Heart left ventricle (tissue), 16 donors: ENCODE measurements around the gene INHA. TPM values are rescaled to one million over a fixed set of nuclear protein-coding genes. Genes with fewer than 3 reads are reported as not detected.
A peak's percentile ranks its signal among the peaks of the same experiment; 100 is the strongest.

Experiments used
- ATAC-seq, 4 donors: fragments of 200-7000 bp; cut with Tn5 transposase; one replicate each; pipeline ENCODE4 v1.9.1; 2020 to 2022; ENCODE audit warnings: moderate library complexity in 4 of 4, mild to moderate bottlenecking in 3 of 4, moderate number of reproducible peaks in 1 of 4
- DNase-seq, 5 donors: peaks; one replicate each; pipeline ENCODE4 v3.0.0-alpha.2; 2020
- H3K27ac ChIP-seq, 12 donors: fragments of 200-600 bp; sonication (generic) in 4 of 12; one replicate each; pipeline versions ENCODE4 v1.5.0 to v1.8.0; 2016 to 2022; ENCODE audit warnings: mild to moderate bottlenecking in 2 of 12
- H3K27me3 ChIP-seq, 9 donors: fragments of 200-600 bp; sonication (generic) in 2 of 9; one replicate each; pipeline versions ENCODE4 v1.5.1 to v1.8.0; 2016 to 2022; ENCODE audit warnings: mild to moderate bottlenecking in 3 of 9
- H3K36me3 ChIP-seq, 9 donors: fragments of 200-600 bp; sonication (generic) in 2 of 9; one replicate each; pipeline versions ENCODE4 v1.5.0 to v1.8.0; 2018 to 2022; ENCODE audit warnings: mild to moderate bottlenecking in 2 of 9
- H3K4me1 ChIP-seq, 12 donors: fragments of 200-600 bp; sonication (generic) in 4 of 12; one replicate each; pipeline versions ENCODE4 v1.5.0 to v1.8.0; 2016 to 2022; ENCODE audit warnings: mild to moderate bottlenecking in 3 of 12
- H3K4me3 ChIP-seq, 12 donors: fragments of 200-600 bp; sonication (generic) in 4 of 12; one replicate each; pipeline versions ENCODE4 v1.5.0 to v1.8.0; 2017 to 2022; ENCODE audit warnings: mild to moderate bottlenecking in 9 of 12, moderate library complexity in 4 of 12
- H3K9me3 ChIP-seq, 12 donors: fragments of 200-600 bp; sonication (generic) in 4 of 12; one replicate each; pipeline versions ENCODE4 v1.5.0 to v1.8.0; 2016 to 2022; ENCODE audit warnings: mild to moderate bottlenecking in 1 of 12
- CTCF ChIP-seq, 12 donors: fragments of 200-600 bp; sonication (generic) in 4 of 12; IDR thresholded peaks; one replicate each; pipeline versions ENCODE4 v1.5.0 to v1.8.0; 2018 to 2022; ENCODE audit warnings: antibody characterized with exemption in 12 of 12, mild to moderate bottlenecking in 5 of 12
- POLR2A ChIP-seq, 2 donors: fragments of 450-650 bp; IDR thresholded peaks; one replicate each; pipeline ENCODE4 v1.6.1; 2017; ENCODE audit warnings: antibody characterized with exemption in 2 of 2, mild to moderate bottlenecking in 2 of 2, moderate library complexity in 2 of 2
- WGBS, 4 donors: extraction: QIAGEN DNeasy Blood & Tissue Kit in 2 of 4; methylation state at CpG; one replicate each; pipeline versions ENCODE4 v1.1.5 to v1.1.7; 2013 to 2018; 5-methylcytosine and 5-hydroxymethylcytosine counted together
- intact Hi-C, 10 donors: fragments of 100-400 bp; cut with DNase I; formaldehyde crosslinking; loops; one replicate each; pipeline versions ENCODE4 v1.11.1 to v1.14.2; 2022
- polyA plus RNA-seq, 2 donors: library from polyadenylated mRNA; stranded (reverse); fragments of 200-250 nt; gene quantifications; one replicate each; pipeline ENCODE4 v1.2.3, GENCODE V29; 2013
- total RNA-seq, 9 donors: library from RNA; depleted of rRNA in 2 of 9; stranded (reverse); fragments of >200 nt in 2 of 9; fragmentation: NEBNext Ultra II Directional in 3 of 9; extraction: Animal tissue kit (Norgen Biotek cat#: 25700) in 3 of 9; gene quantifications; one replicate each; pipeline versions ENCODE4 v1.1.0 to v1.2.4, GENCODE V29; 2016 to 2023
- donor health status: ischemic (EF 13 %, LVEDD 7.1; RV severe dilation, severe dysfunction).
- donor health status: healthy with polysubstance abuse.
- donor health status: DM: no; HTN: yes; CAD: no.
- donor health status: DM: no; HTN: no; CAD: no.
- donor health status: ischemic (EF 25% LVEDD 6.9; RV normal size, moderate dysfunction).
- donor health status: ischemic (EF 25% LVEDD 5.7; RV mildly dilated, moderate dysfunction).
- donor health status: healthy.
- donor health status: DM: yes; HTN: yes; CAD: no.
- donor health status: ischemic (EF 35%, LVEDD 5.7; RV mildly dilated, moderate dysfunction).
- donor health status: nonischemic (EF 11% LVEDD 7.7; RV severe dilation, severe dysfunction).
- donor health status: DM: yes; HTN: yes; CAD: no.
- donor health status: PGD.
- donor health status: ischemic (EF 29% LVEDD 5.4; RV normal size, mild dysfunction).
- donor health status: nonischemic (EF 23%, LVEDD 6.1; RV moderate dilation, normal function).

The INHA gene
- total and polyA plus RNA-seq, 11 donors = 0.52 to 14.2 (median 1.9) TPM

GRCh38 chr2:219525533-219526232, 46.4 kb upstream of the INHA start:
- DNase-seq (no peak), ATAC-seq (no peak)
- Histone ChIP-seq H3K4me3 (no peak overlapping the region), H3K9me3 (no peaks in the 10 kb centered on the region), H3K4me1 (peaks cover 0 to 54% (median 28%) of the 10 kb centered on the region in 12 donors), H3K27ac (peak overlapping the region in 2 of 12 donors; percentile 12 to 53), H3K27me3 (peaks cover 8 to 85% (median 31%) of the 10 kb centered on the region in 9 donors), H3K36me3 (no peaks in the 10 kb centered on the region)
- intact Hi-C loops = loop anchor here in 7 of 10 donors (2.0 to 5.0 kb wide), 4 partner anchors 33 to 121 kb away; no protein-coding TSS in a partner anchor
- TF ChIP-seq CTCF (IDR thresholded peaks at IDR 0.05) (no peak), POLR2A (IDR thresholded peaks at IDR 0.05) (no peak)
- WGBS, 4 donors = 29 to 34% (median 30%) methylated on average over 9 of the region's 9 CpGs

- intact Hi-C loops = loop anchor here in 7 of 10 donors (5.0 kb wide), 3 partner anchors 34 to 69 kb away; no protein-coding TSS in a partner anchor
- H3K27me3 ChIP-seq = peaks cover 8 to 84% (median 31%) of the 10 kb centered on the region in 9 donors
- no peak for TF ChIP-seq CTCF (IDR thresholded peaks at IDR 0.05)
- no peak for TF ChIP-seq POLR2A (IDR thresholded peaks at IDR 0.05)
- no peak overlapping the region for H3K4me3 ChIP-seq
- peak overlapping the region in 2 of 12 donors; percentile 12 to 53 for H3K27ac ChIP-seq
- H3K4me1 ChIP-seq = peaks cover 0 to 48% (median 26%) of the 10 kb centered on the region in 12 donors
- 33 to 36% (median 34%) methylated on average over 10 to 11 of the region's 11 CpGs for WGBS, 4 donors
- no peaks in the 10 kb centered on the region for H3K9me3 ChIP-seq
- H3K36me3 ChIP-seq = no peaks in the 10 kb centered on the region
- DNase-seq (no peak), ATAC-seq (peak in 2 of 4 donors; percentile 2)
Measured at GRCh38 chr2:219526320-219527075, 45.6 kb upstream of the INHA start.

- Histone ChIP-seq H3K27ac (peak overlapping the region in 1 of 12 donors; percentile 53), H3K4me1 (peaks cover 0 to 42% (median 22%) of the 10 kb centered on the region in 12 donors), H3K4me3 (no peak overlapping the region), H3K9me3 (no peaks in the 10 kb centered on the region), H3K36me3 (no peaks in the 10 kb centered on the region), H3K27me3 (peaks cover 6 to 78% (median 31%) of the 10 kb centered on the region in 9 donors)
- intact Hi-C loops = loop anchor here in 7 of 10 donors (5.0 kb wide), 3 partner anchors 35 to 70 kb away; no protein-coding TSS in a partner anchor
- peak; percentile 51 to 69 (median 61) for ATAC-seq
- peak in 1 of 5 donors; percentile 54 for DNase-seq
- no peak for TF ChIP-seq CTCF (IDR thresholded peaks at IDR 0.05)
- TF ChIP-seq POLR2A (IDR thresholded peaks at IDR 0.05) = no peak
- 30 to 47% (median 38%) methylated on average over 6 of the region's 6 CpGs for WGBS, 4 donors
Measured at GRCh38 chr2:219527076-219527394, 45.1 kb upstream of the INHA start.

GRCh38 chr2:219527472-219527871, 44.6 kb upstream of the INHA start:
- intact Hi-C loops = loop anchor here in 7 of 10 donors (5.0 kb wide), 3 partner anchors 35 to 70 kb away; no protein-coding TSS in a partner anchor
- DNase-seq (no peak), ATAC-seq (no peak)
- 60 to 74% (median 66%) methylated on average over 4 to 5 of the region's 5 CpGs for WGBS, 4 donors
- no peaks in the 10 kb centered on the region for H3K36me3 ChIP-seq
- H3K4me3 ChIP-seq = no peak overlapping the region
- H3K27ac ChIP-seq = no peak overlapping the region
- H3K27me3 ChIP-seq = peaks cover 5 to 74% (median 31%) of the 10 kb centered on the region in 9 donors
- TF ChIP-seq CTCF (IDR thresholded peaks at IDR 0.05) = no peak
- no peak for TF ChIP-seq POLR2A (IDR thresholded peaks at IDR 0.05)
- no peaks in the 10 kb centered on the region for H3K9me3 ChIP-seq
- peaks cover 0 to 38% (median 18%) of the 10 kb centered on the region in 12 donors for H3K4me1 ChIP-seq
